ENCODE measurements around the gene USP21.

Gene USP21

GRCh38 chr1:161137881-161138280 lies 21.4 kb upstream of the USP21 start:
- DNase-seq (ENCODE audit: low read depth in 3 of 3): no peak

- no peak for DNase-seq (ENCODE audit: low read depth in 3 of 3)
Measured at GRCh38 chr1:161138431-161138830, 20.9 kb upstream of the USP21 start.

- DNase-seq (ENCODE audit: low read depth in 3 of 3): no peak
Measured at GRCh38 chr1:161139766-161140165, 19.5 kb upstream of the USP21 start.

- DNase-seq (ENCODE audit: low read depth in 3 of 3): no peak
Measured at GRCh38 chr1:161140755-161141400, 18.4 kb upstream of the USP21 start.

- DNase-seq (ENCODE audit: low read depth in 3 of 3): no peak
Measured at GRCh38 chr1:161145832-161146231, 13.5 kb upstream of the USP21 start.

GRCh38 chr1:161153176-161153575 lies 6.1 kb upstream of the USP21 start:
- no peak for DNase-seq (ENCODE audit: low read depth in 3 of 3)

- DNase-seq (ENCODE audit: low read depth in 3 of 3): peak; percentile 61 to 74 (median 66)
Measured at GRCh38 chr1:161153682-161154337, 5.5 kb upstream of the USP21 start, which contains the start of gene UFC1. UFC1 (plus strand) TSS chr1:161153978; CDS start chr1:161153998, 20 bp downstream.

GRCh38 chr1:161157867-161158266 lies 1.4 kb upstream of the USP21 start:
- no peak for DNase-seq (ENCODE audit: low read depth in 3 of 3)

- no peak for DNase-seq (ENCODE audit: low read depth in 3 of 3)
Measured at GRCh38 chr1:161158316-161159010, 837 bp upstream of the USP21 start.

GRCh38 chr1:161159913-161160243 lies 578 bp downstream of the USP21 start:
- DNase-seq (ENCODE audit: low read depth in 3 of 3): no peak

GRCh38 chr1:161160671-161161145 lies 1.4 kb downstream of the USP21 start:
- DNase-seq (ENCODE audit: low read depth in 3 of 3): no peak

GRCh38 chr1:161161652-161162051 lies 2.4 kb downstream of the USP21 start:
- DNase-seq (ENCODE audit: low read depth in 3 of 3): no peak

GRCh38 chr1:161162052-161162451 lies 2.8 kb downstream of the USP21 start:
- DNase-seq (ENCODE audit: low read depth in 3 of 3): no peak

- no peak for DNase-seq (ENCODE audit: low read depth in 3 of 3)
Measured at GRCh38 chr1:161162806-161163205, 3.5 kb downstream of the USP21 start.

- no peak for DNase-seq (ENCODE audit: low read depth in 3 of 3)
Measured at GRCh38 chr1:161163793-161164192, 4.5 kb downstream of the USP21 start.

GRCh38 chr1:161164901-161165610 lies 5.8 kb downstream of the USP21 start:
- no peak for DNase-seq (ENCODE audit: low read depth in 3 of 3)

GRCh38 chr1:161165742-161166668 lies 6.7 kb downstream of the USP21 start, which contains the start of gene PPOX:
PPOX (plus strand) TSS chr1:161166426; CDS start chr1:161166848, 422 bp downstream.
- DNase-seq (ENCODE audit: low read depth in 3 of 3): peak; percentile 86 to 91 (median 89)

- DNase-seq (ENCODE audit: low read depth in 3 of 3): no peak
Measured at GRCh38 chr1:161166669-161167548, 7.6 kb downstream of the USP21 start.

- no peak for DNase-seq (ENCODE audit: low read depth in 3 of 3)
Measured at GRCh38 chr1:161168906-161169305, 9.6 kb downstream of the USP21 start.

- no peak for DNase-seq (ENCODE audit: low read depth in 3 of 3)
Measured at GRCh38 chr1:161171191-161171590, 11.9 kb downstream of the USP21 start.

Data from stimulated activated CD4-positive, alpha-beta T cell treated with anti-CD3 and anti-CD28 coated beads, TNF-alpha, amount 100 ng/mL, for 48 hours (primary cell).